Sigmoid colon (tissue), 7 donors: ENCODE data around the gene SYCN. TPM values are rescaled to one million over a fixed set of nuclear protein-coding genes. Genes with fewer than 3 reads are reported as not detected.
A peak's percentile ranks its signal among the peaks of the same experiment; 100 is the strongest.

Source experiments
- DNase-seq: peaks from one replicate; pipeline ENCODE4 v3.0.0-alpha.2; 2019
- H3K27ac ChIP-seq, 4 donors: fragments of 200-600 bp; sonication (generic); one replicate each; pipeline ENCODE4 v1.5.1; 2016 to 2019; ENCODE audit warnings: mild to moderate bottlenecking in 1 of 4
- H3K27me3 ChIP-seq, 3 donors: fragments of 200-600 bp; sonication (generic); one replicate each; pipeline ENCODE4 v1.5.1; 2019; ENCODE audit warnings: mild to moderate bottlenecking in 1 of 3
- H3K36me3 ChIP-seq, 4 donors: fragments of 200-600 bp; sonication (generic); one replicate each; pipeline ENCODE4 v1.5.1; 2016 to 2019
- H3K4me1 ChIP-seq, 4 donors: fragments of 200-600 bp; sonication (generic); one replicate each; pipeline ENCODE4 v1.5.1; 2017 to 2019
- H3K4me3 ChIP-seq, 4 donors: fragments of 200-600 bp; sonication (generic); one replicate each; pipeline ENCODE4 v1.5.1; 2017 to 2019; ENCODE audit warnings: mild to moderate bottlenecking in 2 of 4, moderate library complexity in 1 of 4
- H3K9me3 ChIP-seq, 4 donors: fragments of 200-600 bp in 3 of 4; sonication (generic) in 3 of 4; one replicate each; pipeline versions ENCODE4 v1.5.1 to v1.6.1; 2013 to 2019
- EP300 ChIP-seq, 4 donors: sonication (generic); formaldehyde crosslinking; IDR thresholded peaks; one replicate each; pipeline ENCODE4 v1.6.1; 2017; ENCODE audit warnings: antibody characterized with exemption in 4 of 4
- POLR2A ChIP-seq, 2 donors: fragments of 450-650 bp; IDR thresholded peaks; one replicate each; pipeline ENCODE4 v1.6.1; 2016; ENCODE audit warnings: antibody characterized with exemption in 2 of 2, mild to moderate bottlenecking in 2 of 2, moderate library complexity in 2 of 2
- POLR2AphosphoS5 ChIP-seq, 4 donors: sonication (generic); formaldehyde crosslinking; IDR thresholded peaks; one replicate each; pipeline ENCODE4 v1.6.1; 2017; ENCODE audit warnings: antibody characterized with exemption in 4 of 4
- WGBS, 2 donors: extraction: QIAGEN DNeasy Blood & Tissue Kit; methylation state at CpG; one replicate each; pipeline ENCODE4 v1.1.7; 2013; 5-methylcytosine and 5-hydroxymethylcytosine counted together
- intact Hi-C: fragments of 100-400 bp; cut with DNase I; formaldehyde crosslinking; loops from one replicate; pipeline ENCODE4 v1.15.1; 2023
- polyA plus RNA-seq, 3 donors: library from polyadenylated mRNA; stranded (reverse); fragments of 200-250 nt; gene quantifications; one replicate each; pipeline ENCODE4 v1.2.3, GENCODE V29; 2013
- total RNA-seq, 4 donors: library from RNA; depleted of rRNA; stranded (reverse); fragments of >200 nt; gene quantifications; one replicate each; pipeline ENCODE4 v1.1.0, GENCODE V29; 2016
- TF ChIP-seq, protein P1 (sequence below), 4 experiments: fragments of 450-650 bp in 3 of 4; fragments of 200-600 bp in 1 of 4; IDR thresholded peaks; one replicate each; pipeline ENCODE4 v1.5.1; 2016 to 2019; ENCODE audit warnings: antibody characterized with exemption in 4 of 4, mild to moderate bottlenecking in 3 of 4, moderate library complexity in 2 of 4
- donor health status: healthy with polysubstance abuse.
- donor health status: Bipolar disorder and iron deficiency.
- donor health status: healthy.

The SYCN gene
- total and polyA plus RNA-seq, 7 donors, result not detected

DNA sequence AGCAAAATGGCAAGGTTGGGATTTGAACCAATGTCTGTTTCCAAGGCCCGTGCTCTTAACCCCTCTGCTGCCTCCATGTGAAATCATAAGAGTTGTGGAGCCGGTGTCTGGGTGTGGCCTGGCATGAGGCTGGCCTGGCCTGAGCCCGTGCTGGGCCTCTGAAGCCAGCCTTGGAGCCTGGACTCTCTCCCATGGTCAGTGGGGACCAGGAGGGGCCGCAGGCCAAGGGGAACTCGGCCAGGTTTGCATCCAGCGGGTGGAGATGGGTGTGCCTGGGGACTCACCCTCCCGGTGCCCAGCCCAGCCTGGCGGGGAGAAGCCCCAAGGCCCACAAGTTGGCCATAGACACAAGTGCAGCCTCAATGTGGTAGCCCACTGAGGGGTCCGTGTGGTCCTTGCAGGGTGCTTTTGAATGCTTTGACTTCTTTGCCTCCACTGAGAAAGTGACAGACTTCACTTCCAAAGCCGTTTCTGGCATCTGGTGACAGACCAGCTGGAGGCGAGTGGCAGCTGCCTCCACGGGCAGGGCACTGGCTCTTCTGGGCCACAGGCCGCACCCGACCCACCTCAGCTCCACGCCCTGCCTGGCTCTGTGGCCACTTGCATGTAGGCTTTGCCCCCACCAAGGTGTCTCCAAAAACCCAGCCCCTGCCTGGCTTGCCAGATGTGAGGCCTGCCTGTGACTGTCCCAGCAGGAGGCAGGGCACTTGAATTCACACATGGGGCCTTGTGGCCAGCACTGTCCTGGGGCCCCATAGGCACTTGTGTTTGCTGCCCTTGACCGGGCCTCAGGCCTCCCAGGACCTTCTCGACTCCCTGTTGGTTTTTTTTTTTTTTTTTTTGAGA lies 33.5 kb downstream of the SYCN start:
- no peaks in the 10 kb centered on the region for H3K9me3 ChIP-seq
- no peak overlapping the region for H3K27ac ChIP-seq
- no peak overlapping the region for H3K4me3 ChIP-seq
- DNase-seq, result no peak
- no peak for TF ChIP-seq POLR2AphosphoS5 (IDR thresholded peaks at IDR 0.05)
- TF ChIP-seq POLR2A (IDR thresholded peaks at IDR 0.05), result no peak
- TF ChIP-seq EP300 (IDR thresholded peaks at IDR 0.05), result no peak
- TF ChIP-seq, protein P1, sequence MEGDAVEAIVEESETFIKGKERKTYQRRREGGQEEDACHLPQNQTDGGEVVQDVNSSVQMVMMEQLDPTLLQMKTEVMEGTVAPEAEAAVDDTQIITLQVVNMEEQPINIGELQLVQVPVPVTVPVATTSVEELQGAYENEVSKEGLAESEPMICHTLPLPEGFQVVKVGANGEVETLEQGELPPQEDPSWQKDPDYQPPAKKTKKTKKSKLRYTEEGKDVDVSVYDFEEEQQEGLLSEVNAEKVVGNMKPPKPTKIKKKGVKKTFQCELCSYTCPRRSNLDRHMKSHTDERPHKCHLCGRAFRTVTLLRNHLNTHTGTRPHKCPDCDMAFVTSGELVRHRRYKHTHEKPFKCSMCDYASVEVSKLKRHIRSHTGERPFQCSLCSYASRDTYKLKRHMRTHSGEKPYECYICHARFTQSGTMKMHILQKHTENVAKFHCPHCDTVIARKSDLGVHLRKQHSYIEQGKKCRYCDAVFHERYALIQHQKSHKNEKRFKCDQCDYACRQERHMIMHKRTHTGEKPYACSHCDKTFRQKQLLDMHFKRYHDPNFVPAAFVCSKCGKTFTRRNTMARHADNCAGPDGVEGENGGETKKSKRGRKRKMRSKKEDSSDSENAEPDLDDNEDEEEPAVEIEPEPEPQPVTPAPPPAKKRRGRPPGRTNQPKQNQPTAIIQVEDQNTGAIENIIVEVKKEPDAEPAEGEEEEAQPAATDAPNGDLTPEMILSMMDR (IDR thresholded peaks at IDR 0.05), result no peak
- no peaks in the 10 kb centered on the region for H3K27me3 ChIP-seq
- intact Hi-C loops, result no loop called here
- H3K4me1 ChIP-seq, result peaks cover 0 to 23% (median 17%) of the 10 kb centered on the region in 4 donors
- 44 to 76% methylated on average over 17 of the region's 17 CpGs for WGBS, 2 donors
- H3K36me3 ChIP-seq, result peaks cover 13 to 64% (median 23%) of the 10 kb centered on the region in 4 donors

DNA sequence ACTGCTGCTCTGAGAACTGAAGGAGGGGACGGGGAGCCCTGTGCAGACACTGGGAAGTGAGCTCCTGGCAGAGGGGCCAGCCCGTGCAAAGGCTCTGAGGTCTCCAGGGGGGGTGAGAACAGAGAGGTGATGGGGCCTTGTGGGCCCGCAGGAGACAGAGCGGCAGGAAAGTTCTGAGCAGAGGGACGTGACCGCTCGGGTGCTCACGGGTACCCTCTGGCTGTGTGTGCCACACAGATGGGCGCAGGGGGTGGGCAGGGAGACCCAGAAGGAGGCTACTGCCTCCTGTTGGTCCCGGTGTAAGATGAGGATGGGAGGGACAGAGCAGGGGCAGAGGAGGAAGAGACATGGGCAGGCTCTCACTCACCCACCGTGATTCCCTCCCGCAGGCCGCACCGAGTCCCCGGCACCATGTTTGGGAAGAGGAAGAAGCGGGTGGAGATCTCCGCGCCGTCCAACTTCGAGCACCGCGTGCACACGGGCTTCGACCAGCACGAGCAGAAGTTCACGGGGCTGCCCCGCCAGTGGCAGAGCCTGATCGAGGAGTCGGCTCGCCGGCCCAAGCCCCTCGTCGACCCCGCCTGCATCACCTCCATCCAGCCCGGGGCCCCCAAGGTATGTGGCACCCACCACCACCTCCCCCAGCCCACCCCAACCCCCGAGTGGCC lies 34.8 kb downstream of the SYCN start:
- TF ChIP-seq EP300 (IDR thresholded peaks at IDR 0.05) (no peak), POLR2AphosphoS5 (IDR thresholded peaks at IDR 0.05) (no peak), POLR2A (IDR thresholded peaks at IDR 0.05) (no peak)
- TF ChIP-seq, protein P1 (IDR thresholded peaks at IDR 0.05), result no peak
- Histone ChIP-seq H3K27me3 (no peaks in the 10 kb centered on the region), H3K4me1 (peaks cover 0 to 25% (median 18%) of the 10 kb centered on the region in 4 donors), H3K27ac (no peak overlapping the region), H3K4me3 (no peak overlapping the region), H3K36me3 (peaks cover 13 to 51% (median 18%) of the 10 kb centered on the region in 4 donors), H3K9me3 (no peaks in the 10 kb centered on the region)
- no peak for DNase-seq
- 93 to 95% methylated on average over 36 of the region's 36 CpGs for WGBS, 2 donors
- intact Hi-C loops, result no loop called here

DNA sequence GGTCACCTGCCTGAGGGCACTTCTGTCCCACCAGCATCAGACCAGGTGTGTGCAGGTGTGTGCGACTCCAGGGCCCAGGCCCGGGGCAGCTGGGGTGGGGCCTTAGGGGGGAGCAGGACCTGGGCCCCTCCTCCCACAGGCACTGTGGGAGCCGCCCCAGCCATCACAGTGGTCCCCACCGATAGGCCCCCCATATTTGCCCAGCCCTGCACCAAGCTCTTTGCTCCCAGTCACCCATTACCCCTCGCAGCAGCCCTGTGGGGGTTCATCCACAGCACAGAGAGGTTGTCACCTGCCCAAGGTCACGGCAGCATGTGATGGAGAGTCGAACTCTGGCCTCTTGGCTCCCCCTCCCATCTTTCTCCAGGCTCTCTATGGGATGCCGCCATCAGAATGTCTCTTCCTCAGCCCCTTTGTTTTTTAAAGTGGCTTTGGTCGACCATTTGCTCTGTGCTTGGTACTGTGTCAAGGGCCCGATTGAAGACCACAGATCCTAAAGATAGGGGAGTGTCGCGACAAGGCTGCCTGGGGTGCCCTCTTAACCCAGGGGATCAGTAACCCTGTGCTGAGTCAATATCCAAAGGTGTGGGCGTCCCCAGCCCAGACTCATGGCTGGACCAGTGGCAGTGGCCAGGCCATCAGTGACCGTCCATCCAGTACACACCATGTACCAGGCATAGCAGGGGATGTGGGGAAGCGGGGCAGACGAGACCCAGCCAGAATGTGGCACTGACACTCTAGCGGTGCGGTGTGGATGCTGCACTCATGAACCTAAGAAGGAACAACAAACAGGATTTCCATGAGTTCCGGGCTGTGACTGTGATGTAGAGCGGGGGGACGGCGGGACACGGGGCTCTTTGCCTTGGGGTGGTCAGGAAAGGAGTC lies 35.6 kb downstream of the SYCN start:
- Histone ChIP-seq H3K4me3 (no peak overlapping the region), H3K27ac (no peak overlapping the region), H3K36me3 (peaks cover 10 to 43% (median 15%) of the 10 kb centered on the region in 4 donors), H3K4me1 (peaks cover 0 to 25% (median 18%) of the 10 kb centered on the region in 4 donors), H3K27me3 (no peaks in the 10 kb centered on the region), H3K9me3 (no peaks in the 10 kb centered on the region)
- no peak for DNase-seq
- WGBS, 2 donors, result 89 to 93% methylated on average over 23 of the region's 23 CpGs
- intact Hi-C loops, result no loop called here
- TF ChIP-seq POLR2A (IDR thresholded peaks at IDR 0.05) (no peak), POLR2AphosphoS5 (IDR thresholded peaks at IDR 0.05) (no peak), EP300 (IDR thresholded peaks at IDR 0.05) (no peak)
- TF ChIP-seq, protein P1 (IDR thresholded peaks at IDR 0.05), result no peak

DNA sequence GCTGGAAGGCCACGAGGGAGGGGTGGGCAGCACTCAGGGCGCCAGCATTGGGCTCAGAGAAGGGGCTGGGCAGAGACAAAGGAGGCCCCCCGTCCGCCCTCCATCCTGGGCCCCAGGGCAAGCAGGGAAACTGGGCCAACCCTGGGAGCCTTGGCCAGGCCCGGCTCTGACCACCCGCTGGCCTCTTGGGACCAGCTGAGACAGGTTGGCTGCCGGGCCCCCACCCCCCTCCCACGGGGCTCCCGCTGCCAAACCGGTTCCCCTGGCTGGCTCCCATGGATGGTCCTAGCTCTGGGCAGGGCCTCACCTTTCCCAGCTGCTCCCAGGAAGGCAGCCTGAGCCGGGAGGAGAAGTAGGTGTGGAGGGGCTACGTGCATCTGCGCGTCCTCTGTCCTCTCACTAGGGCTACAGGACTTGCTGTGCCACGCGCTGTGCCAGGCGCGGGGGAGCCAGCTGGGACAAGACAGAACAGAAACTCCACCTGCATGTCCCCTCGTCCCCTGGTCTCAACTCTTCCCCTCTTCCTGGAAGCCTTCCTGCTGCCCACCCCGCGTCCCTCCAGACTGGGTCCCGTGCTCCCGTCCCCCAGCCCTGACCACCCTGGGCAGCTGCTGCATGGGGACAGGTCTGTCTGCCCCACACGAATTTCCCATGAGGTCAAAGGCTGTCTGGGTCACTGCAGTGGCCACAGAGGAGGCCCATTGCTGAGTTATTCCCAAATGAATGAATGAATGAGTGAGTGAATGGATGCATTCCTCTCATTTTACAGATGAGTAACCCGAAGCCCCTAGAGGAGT lies 36.4 kb downstream of the SYCN start:
- no peak for DNase-seq

More for the DNA sequence above, 36.4 kb downstream of the SYCN start:
- peak overlapping the region in 3 of 4 donors; percentile 4 to 24 (median 6) for H3K27ac ChIP-seq
- peaks cover 8 to 35% (median 12%) of the 10 kb centered on the region in 4 donors for H3K36me3 ChIP-seq
- no peak overlapping the region for H3K4me3 ChIP-seq
- intact Hi-C loops, result no loop called here
- TF ChIP-seq EP300 (IDR thresholded peaks at IDR 0.05) (no peak), POLR2A (IDR thresholded peaks at IDR 0.05) (no peak), POLR2AphosphoS5 (IDR thresholded peaks at IDR 0.05) (no peak)
- TF ChIP-seq, protein P1 (IDR thresholded peaks at IDR 0.05), result no peak
- 34 to 68% methylated on average over 25 of the region's 25 CpGs for WGBS, 2 donors
- peaks cover 0 to 25% (median 18%) of the 10 kb centered on the region in 4 donors for H3K4me1 ChIP-seq
- H3K9me3 ChIP-seq, result no peaks in the 10 kb centered on the region
- no peaks in the 10 kb centered on the region for H3K27me3 ChIP-seq
